ENCODE data around the gene IDS.

DNA sequence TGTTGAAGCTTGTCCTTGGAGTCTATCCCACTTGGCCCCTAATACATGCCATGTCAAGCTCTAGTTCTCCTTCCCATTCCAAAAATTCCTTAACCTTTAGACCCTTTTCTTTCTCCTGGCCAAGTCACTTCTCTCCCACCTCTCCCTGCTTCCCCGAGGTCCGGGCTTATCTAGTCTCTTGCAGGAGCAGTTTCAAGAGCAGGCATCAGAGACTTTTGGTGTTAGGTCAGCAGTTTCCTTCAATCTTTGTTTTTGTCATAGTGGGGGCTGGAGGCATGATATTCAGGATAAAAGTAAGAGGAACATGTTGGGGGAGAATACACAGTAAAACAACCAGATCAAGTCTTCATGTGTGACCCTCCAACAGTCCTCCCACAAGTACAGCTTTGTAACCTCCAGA, 11.5 kb upstream of the IDS start:
- TF ChIP-seq EZH2phosphoT487 (IDR thresholded peaks at IDR 0.05; ENCODE audit: borderline replicate concordance, low read depth), result no peak
- TF ChIP-seq, protein P1, sequence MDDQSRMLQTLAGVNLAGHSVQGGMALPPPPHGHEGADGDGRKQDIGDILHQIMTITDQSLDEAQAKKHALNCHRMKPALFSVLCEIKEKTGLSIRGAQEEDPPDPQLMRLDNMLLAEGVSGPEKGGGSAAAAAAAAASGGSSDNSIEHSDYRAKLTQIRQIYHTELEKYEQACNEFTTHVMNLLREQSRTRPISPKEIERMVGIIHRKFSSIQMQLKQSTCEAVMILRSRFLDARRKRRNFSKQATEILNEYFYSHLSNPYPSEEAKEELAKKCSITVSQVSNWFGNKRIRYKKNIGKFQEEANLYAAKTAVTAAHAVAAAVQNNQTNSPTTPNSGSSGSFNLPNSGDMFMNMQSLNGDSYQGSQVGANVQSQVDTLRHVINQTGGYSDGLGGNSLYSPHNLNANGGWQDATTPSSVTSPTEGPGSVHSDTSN (IDR thresholded peaks at IDR 0.05), result no peak
- TF ChIP-seq, protein P2, sequence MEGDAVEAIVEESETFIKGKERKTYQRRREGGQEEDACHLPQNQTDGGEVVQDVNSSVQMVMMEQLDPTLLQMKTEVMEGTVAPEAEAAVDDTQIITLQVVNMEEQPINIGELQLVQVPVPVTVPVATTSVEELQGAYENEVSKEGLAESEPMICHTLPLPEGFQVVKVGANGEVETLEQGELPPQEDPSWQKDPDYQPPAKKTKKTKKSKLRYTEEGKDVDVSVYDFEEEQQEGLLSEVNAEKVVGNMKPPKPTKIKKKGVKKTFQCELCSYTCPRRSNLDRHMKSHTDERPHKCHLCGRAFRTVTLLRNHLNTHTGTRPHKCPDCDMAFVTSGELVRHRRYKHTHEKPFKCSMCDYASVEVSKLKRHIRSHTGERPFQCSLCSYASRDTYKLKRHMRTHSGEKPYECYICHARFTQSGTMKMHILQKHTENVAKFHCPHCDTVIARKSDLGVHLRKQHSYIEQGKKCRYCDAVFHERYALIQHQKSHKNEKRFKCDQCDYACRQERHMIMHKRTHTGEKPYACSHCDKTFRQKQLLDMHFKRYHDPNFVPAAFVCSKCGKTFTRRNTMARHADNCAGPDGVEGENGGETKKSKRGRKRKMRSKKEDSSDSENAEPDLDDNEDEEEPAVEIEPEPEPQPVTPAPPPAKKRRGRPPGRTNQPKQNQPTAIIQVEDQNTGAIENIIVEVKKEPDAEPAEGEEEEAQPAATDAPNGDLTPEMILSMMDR (IDR thresholded peaks at IDR 0.05), result no peak
- TF ChIP-seq TEAD4 (IDR thresholded peaks at IDR 0.05; ENCODE audit: borderline replicate concordance, insufficient read depth), result no peak
- TF ChIP-seq POLR2AphosphoS5 (IDR thresholded peaks at IDR 0.05; ENCODE audit: low read depth, low read length), result no peak
- TF ChIP-seq TAF1 (IDR thresholded peaks at IDR 0.05; ENCODE audit: borderline replicate concordance, low read depth, low read length), result no peak
- no peak for TF ChIP-seq SMC3 (IDR thresholded peaks at IDR 0.05; ENCODE audit: low read depth, low read length)
- TF ChIP-seq RXRA (IDR thresholded peaks at IDR 0.05; ENCODE audit: borderline replicate concordance, low read depth), result no peak
- no peak for TF ChIP-seq REST (IDR thresholded peaks at IDR 0.05; ENCODE audit: low read depth, low read length)
- no peak for TF ChIP-seq YY1 (IDR thresholded peaks at IDR 0.05; ENCODE audit: low read depth)
- TF ChIP-seq, protein P3, sequence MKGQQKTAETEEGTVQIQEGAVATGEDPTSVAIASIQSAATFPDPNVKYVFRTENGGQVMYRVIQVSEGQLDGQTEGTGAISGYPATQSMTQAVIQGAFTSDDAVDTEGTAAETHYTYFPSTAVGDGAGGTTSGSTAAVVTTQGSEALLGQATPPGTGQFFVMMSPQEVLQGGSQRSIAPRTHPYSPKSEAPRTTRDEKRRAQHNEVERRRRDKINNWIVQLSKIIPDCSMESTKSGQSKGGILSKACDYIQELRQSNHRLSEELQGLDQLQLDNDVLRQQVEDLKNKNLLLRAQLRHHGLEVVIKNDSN (IDR thresholded peaks at IDR 0.05; ENCODE audit: borderline replicate concordance, low read depth), result no peak

All from SK-N-SH (cell line).